Memory B cell (primary cell): ENCODE measurements around the gene SP4.

Source experiments
- ATAC-seq: fragments of 150-1000 bp; cut with Tn5 transposase; 2 replicates; pipeline ENCODE4 v1.10.0; 2021; ENCODE audit warnings: low read depth, mild to moderate bottlenecking, moderate library complexity
- DNase-seq, 2 donors: peaks; one replicate each; pipeline ENCODE4 v3.0.0; 2022; ENCODE audit warnings: low spot score in 2 of 2
- H3K27ac Mint-ChIP-seq: one replicate; pipeline ENCODE4 v1.8.0; 2022; ENCODE audit warnings: mild to moderate bottlenecking, moderate library complexity, mixed read lengths
- H3K27me3 Mint-ChIP-seq: one replicate; pipeline ENCODE4 v1.8.0; 2022; ENCODE audit warnings: mixed read lengths
- H3K36me3 Mint-ChIP-seq: one replicate; pipeline ENCODE4 v1.8.0; 2022; ENCODE audit warnings: mild to moderate bottlenecking, mixed read lengths
- H3K4me1 Mint-ChIP-seq: one replicate; pipeline ENCODE4 v1.8.0; 2022; ENCODE audit warnings: mixed read lengths
- H3K4me3 Mint-ChIP-seq: one replicate; pipeline ENCODE4 v1.8.0; 2022; ENCODE audit warnings: mild to moderate bottlenecking, moderate library complexity, mixed read lengths
- H3K9me3 Mint-ChIP-seq: one replicate; pipeline ENCODE4 v1.8.0; 2022; ENCODE audit warnings: mixed read lengths

The SP4 gene

DNA sequence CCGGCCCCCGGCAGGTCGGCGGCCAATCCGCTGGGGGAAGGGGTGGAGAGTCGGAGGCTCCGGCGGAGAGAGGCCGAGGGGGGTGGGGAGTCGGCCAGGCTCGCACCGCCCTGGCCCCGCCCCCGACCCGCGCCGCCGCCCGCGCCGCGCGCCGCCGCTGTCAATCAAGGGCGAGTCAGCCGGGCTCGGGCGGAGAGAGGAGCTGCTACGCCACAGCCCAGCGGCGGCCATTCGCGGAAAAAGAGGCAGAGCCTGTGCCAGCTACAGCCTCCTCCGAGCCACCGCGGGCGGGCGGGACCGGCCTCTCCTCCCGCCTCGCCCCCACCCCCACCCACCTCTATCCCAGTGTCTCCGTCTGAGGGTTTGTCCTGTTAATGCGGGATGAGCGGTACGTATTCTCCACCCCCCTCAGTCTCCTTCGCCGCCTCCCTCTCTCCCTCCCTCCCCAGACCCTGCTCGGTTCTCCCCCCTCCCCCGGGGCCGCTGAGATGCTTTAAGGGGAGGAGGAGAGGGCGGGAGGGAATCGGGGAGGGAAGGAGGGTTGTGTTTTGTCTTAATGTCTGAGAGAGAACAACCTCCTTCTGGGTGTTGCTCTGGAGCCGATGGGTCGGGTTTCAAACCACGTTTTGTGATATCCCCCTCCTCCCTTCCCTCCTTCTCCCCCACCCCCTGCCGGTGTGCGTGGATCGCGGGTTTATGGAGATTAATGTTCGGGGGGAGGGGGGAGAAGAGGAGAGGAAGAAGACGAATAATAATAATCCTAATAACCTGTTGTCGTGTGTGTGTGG is at the start of gene SP4:
SP4 (plus strand) TSS at position 213 of the 788 bp plus-strand sequence; CDS start at position 382, 169 bp downstream.
- ATAC-seq (peak; percentile 67), DNase-seq (peak; percentile 93 to 98)
- H3K27me3 Mint-ChIP-seq, result no peaks in the 10 kb centered on the region
- H3K36me3 Mint-ChIP-seq, result peaks cover 17% of the 10 kb centered on the region
- H3K4me1 Mint-ChIP-seq, result peaks cover 31% of the 10 kb centered on the region
- H3K4me3 Mint-ChIP-seq, result peak within 1 kb of the TSS; percentile 100
- peak within 1 kb of the TSS; percentile 97 for H3K27ac Mint-ChIP-seq
- H3K9me3 Mint-ChIP-seq, result no peaks in the 10 kb centered on the region

DNA sequence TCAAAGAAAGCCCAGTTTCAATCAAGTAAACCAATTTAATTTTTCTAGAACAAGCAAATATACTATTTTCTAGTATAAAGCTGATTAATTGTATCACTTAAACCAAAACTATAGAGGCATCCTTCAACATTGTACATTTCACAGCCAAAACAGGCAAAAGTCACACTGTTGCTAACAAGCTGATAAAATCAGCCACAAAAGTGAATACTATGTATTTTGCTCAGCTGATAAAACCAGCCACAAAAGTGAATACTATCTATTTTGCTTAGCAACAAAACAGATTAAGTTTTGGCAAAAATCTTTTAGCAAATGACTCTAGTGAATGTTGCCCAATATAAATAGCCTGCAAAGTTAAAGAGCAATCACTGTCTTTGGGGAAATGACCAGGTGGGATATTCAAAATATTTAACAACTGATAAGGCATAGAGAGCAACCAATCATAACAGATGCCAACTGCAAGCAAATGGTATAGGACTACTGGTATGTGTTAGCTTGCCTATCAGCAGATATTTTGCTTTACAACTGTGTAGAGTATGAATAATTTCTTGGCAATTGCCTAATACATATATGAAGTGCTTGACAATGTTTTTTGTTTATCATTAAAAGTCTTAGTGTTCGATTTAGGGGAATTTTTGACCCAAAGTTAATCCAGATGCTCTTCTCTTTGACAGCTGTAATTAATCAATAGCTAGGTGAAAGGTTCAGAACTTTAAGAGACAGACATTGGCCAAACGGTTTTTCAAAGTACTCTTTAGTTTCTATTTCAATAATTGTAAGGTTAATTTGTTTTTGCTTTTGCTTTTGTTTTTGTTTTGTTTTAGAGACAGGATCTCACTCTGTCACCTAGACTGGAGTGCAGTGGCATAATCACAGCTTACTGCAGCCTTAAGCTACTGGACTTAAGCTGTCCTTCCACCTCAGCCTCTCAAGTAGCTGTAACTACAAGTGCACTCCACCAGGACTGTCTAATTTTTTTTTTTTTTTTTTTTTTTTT is 44.4 kb upstream of the SP4 start:
- peak overlapping the region; percentile 38 for H3K27ac Mint-ChIP-seq
- DNase-seq (no peak), ATAC-seq (no peak)
- H3K27me3 Mint-ChIP-seq, result no peaks in the 10 kb centered on the region
- H3K4me3 Mint-ChIP-seq, result no peak overlapping the region
- peaks cover 1% of the 10 kb centered on the region for H3K9me3 Mint-ChIP-seq
- no peaks in the 10 kb centered on the region for H3K36me3 Mint-ChIP-seq
- peaks cover 8% of the 10 kb centered on the region for H3K4me1 Mint-ChIP-seq

DNA sequence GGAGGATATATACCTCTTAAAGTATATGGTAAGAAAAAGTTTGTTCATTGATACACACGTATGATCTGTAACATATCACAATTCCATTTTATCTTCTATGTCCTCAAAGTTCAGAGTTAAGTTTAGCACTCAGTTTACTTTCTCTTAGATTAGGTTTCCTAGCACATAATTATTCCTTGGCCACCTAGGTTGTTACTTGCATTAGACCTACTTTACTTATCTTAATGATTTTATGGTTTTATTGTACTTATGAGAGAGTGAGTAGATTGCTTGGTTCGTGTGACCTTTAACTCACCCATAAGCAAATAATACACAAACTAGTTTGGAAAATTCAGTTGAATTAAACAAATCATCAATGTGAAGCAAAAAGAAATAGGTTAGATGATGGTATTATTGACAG is 33.9 kb upstream of the SP4 start:
- Mint-ChIP-seq H3K36me3 (no peaks in the 10 kb centered on the region), H3K4me1 (no peaks in the 10 kb centered on the region), H3K4me3 (no peak overlapping the region), H3K27ac (no peak overlapping the region), H3K9me3 (no peaks in the 10 kb centered on the region), H3K27me3 (no peaks in the 10 kb centered on the region)
- no peak for DNase-seq
- ATAC-seq, result no peak

DNA sequence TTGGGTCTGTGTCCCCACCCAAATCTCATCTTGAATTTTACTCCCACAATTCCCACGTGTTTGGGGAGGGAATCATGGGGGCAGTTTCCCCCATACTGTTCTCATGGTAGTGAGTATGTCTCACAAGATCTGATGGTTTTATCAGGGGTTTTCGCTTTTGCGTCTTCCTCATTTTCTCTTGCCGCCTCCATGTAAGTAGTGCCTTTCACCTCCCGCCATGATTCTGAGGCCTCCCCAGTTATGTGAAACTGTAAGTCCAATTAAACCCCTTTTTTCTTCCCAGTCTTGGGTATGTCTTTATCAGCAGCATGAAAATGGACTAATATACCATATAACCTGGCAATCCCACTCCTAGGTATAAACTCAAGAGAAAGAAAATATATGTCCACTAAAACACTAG is 25.9 kb upstream of the SP4 start:
- Mint-ChIP-seq H3K27ac (no peak overlapping the region), H3K9me3 (peaks cover 7% of the 10 kb centered on the region), H3K4me1 (no peaks in the 10 kb centered on the region), H3K4me3 (no peak overlapping the region), H3K27me3 (no peaks in the 10 kb centered on the region), H3K36me3 (peaks cover 5% of the 10 kb centered on the region)
- DNase-seq (no peak), ATAC-seq (no peak)

DNA sequence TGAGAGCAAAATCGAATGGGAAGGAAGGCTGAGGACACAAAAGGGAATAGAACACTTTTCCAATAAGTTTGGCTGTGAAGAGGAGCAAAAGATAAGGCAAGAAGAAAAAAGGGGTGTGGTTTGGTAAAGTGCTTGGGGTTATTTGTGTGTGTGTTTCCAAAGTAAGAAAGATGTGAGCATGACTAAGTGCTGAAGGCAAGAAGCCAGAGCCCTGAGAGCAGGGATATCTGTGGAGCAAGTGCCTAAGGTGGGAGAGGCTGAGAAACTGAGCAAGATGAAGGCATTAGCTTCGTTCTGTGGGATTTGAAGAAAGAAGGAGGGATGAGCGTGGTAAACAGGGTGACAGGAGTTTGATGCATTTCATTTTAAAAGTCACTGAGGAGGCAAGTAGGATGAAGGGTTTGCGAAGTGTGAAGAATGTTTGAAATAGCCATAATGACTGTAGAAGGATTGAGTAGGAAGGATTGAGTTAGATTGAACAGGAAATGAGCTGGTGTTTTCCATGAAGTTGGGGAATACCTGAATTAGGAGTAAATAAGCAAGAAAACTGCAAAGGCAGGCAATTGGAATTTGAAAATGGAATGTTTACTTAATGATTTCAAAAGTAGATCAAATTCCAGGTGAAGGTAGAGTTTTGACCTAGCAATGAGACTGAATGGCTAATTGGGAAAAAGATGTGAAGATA is 19.9 kb upstream of the SP4 start:
- H3K27ac Mint-ChIP-seq, result no peak overlapping the region
- no peak for DNase-seq
- H3K36me3 Mint-ChIP-seq, result no peaks in the 10 kb centered on the region
- H3K27me3 Mint-ChIP-seq, result no peaks in the 10 kb centered on the region
- H3K4me1 Mint-ChIP-seq, result peaks cover 15% of the 10 kb centered on the region
- no peak overlapping the region for H3K4me3 Mint-ChIP-seq
- no peaks in the 10 kb centered on the region for H3K9me3 Mint-ChIP-seq
- ATAC-seq, result no peak

DNA sequence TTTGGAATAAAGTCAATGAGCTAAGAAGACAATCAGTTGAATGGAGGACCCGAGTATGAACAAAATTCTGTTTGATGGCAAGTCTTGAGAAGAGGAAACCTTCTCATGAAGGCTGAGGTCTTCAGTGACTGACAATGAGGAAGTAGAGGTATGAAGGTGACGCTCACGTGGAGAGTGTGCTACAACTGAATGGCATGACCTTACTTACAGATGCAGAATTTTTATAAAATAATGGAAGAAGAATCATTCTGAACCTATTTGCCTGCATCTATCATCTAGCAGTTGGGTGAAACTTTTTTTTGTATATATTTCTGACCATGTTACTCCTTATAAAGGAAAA is 19.4 kb upstream of the SP4 start:
- peaks cover 15% of the 10 kb centered on the region for H3K4me1 Mint-ChIP-seq
- no peak overlapping the region for H3K27ac Mint-ChIP-seq
- H3K36me3 Mint-ChIP-seq, result no peaks in the 10 kb centered on the region
- ATAC-seq, result peak; percentile 86
- DNase-seq, result no peak
- H3K4me3 Mint-ChIP-seq, result no peak overlapping the region
- no peaks in the 10 kb centered on the region for H3K27me3 Mint-ChIP-seq
- H3K9me3 Mint-ChIP-seq, result no peaks in the 10 kb centered on the region

DNA sequence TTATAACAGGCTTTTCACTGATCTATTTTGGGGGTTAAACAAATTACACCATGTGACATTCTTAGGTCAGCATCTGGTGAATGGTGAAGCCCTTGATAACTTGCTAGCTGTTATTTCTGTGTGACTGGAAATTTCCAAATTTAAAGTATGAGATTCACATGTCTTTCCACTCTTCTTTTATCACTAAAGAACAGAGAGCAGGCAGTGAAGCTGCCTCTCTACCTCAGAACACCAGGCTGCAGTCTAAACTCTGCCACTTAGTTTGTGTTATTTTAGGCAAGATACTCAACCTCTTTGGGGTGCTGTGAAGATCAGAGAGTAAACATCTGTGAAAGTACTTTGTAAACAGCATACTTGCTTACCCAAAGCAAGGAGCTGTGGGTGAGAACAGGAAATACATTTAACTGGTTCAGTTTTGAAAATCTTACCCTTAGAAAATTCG is 15.5 kb upstream of the SP4 start:
- Mint-ChIP-seq H3K4me3 (no peak overlapping the region), H3K27ac (no peak overlapping the region), H3K27me3 (no peaks in the 10 kb centered on the region), H3K9me3 (no peaks in the 10 kb centered on the region), H3K36me3 (no peaks in the 10 kb centered on the region), H3K4me1 (peaks cover 15% of the 10 kb centered on the region)
- DNase-seq (no peak), ATAC-seq (no peak)

DNA sequence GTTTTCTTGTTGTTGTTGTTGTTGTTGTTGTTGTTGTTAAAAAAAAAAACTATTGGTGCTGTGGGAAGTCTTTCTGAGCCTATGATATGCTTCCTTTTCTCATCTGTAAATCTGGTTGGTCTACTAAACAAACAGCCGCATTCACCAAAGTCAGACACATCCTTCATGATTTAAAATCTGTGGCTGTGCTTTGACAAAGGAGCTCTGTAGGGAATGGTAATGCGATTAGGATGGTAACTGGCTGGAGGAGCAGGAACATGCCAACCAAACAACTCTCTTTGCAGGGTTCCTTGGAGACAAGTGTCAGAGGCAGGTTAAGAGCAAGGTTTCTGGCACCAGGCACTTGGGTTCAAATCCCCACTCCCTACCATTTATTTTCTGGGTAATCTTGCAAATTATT is 14.9 kb upstream of the SP4 start:
- peaks cover 2% of the 10 kb centered on the region for H3K36me3 Mint-ChIP-seq
- peaks cover 10% of the 10 kb centered on the region for H3K4me1 Mint-ChIP-seq
- ATAC-seq (no peak), DNase-seq (no peak)
- no peak overlapping the region for H3K4me3 Mint-ChIP-seq
- H3K27ac Mint-ChIP-seq, result no peak overlapping the region
- H3K27me3 Mint-ChIP-seq, result no peaks in the 10 kb centered on the region
- no peaks in the 10 kb centered on the region for H3K9me3 Mint-ChIP-seq

DNA sequence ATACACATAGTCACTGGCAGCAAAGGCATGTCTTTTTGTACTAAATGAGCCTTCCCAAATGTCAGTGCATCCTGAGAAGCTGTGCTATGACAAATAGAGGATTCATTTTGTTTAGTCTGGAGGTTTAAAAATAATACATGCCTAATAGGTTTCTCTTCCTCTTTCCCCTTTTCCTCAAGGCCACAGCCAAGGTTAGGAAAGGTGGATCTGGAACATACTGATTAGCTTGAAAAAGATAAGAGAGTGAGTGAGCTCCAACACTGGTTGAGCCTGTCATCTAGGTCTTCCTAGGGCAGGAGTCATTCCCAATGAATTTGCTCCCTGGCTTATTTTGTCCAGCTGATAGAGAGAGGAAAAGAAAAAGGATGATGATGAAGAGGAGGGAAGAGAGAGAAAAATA is 14.4 kb upstream of the SP4 start:
- H3K27me3 Mint-ChIP-seq, result no peaks in the 10 kb centered on the region
- ATAC-seq (no peak), DNase-seq (no peak)
- no peak overlapping the region for H3K4me3 Mint-ChIP-seq
- H3K27ac Mint-ChIP-seq, result no peak overlapping the region
- peaks cover 2% of the 10 kb centered on the region for H3K36me3 Mint-ChIP-seq
- peaks cover 5% of the 10 kb centered on the region for H3K4me1 Mint-ChIP-seq
- no peaks in the 10 kb centered on the region for H3K9me3 Mint-ChIP-seq

DNA sequence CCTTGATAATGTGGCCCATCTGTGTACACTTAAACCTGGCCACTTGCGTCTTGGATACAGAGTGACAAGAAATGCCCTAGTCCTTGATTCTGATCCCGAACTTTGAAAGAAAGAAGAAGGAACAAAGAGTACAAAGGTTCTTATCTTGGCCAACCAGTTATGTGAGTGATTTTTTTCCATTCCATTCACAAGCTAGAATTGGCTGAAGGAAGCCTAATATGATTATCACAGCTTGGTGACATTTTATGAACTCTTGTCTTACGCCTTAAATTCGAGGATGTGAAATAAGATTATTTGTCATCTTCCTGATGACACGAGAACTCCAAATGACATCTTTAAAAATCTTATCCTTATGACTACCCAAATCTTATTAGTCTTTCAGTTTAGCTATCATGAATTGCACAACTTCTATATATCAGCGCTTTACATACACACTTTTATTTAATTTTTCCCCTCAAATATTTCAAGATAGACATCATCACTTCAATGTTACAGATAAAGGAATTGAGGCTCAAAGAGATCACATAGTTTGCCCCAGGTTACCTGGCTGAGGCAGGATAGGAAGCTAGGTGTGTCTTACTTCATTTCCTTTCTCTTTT is 13.0 kb upstream of the SP4 start:
- DNase-seq, result no peak
- Mint-ChIP-seq H3K36me3 (peaks cover 2% of the 10 kb centered on the region), H3K4me3 (no peak overlapping the region), H3K4me1 (peaks cover 3% of the 10 kb centered on the region), H3K27me3 (no peaks in the 10 kb centered on the region), H3K27ac (no peak overlapping the region), H3K9me3 (no peaks in the 10 kb centered on the region)
- ATAC-seq, result no peak

DNA sequence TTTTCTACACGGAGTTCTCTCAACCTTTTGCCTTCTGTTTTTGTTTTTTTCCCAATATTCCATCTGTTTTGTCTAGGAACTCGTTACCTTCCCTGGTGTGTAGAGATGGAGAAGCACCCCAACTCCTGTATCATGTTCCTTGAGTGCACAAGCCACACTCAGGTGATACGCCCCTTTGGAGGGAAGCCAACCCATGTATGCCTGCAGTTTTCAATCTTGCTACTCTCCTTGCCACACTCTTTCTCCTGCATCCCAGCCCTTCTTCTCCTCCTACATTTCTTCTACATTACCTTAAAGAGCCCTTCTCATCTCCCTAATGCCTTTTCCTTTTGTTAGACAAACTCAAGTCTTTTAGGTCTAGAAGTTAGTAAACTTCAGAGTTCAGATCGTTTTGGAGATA is 10.2 kb upstream of the SP4 start:
- Mint-ChIP-seq H3K4me1 (no peaks in the 10 kb centered on the region), H3K4me3 (no peak overlapping the region), H3K27me3 (no peaks in the 10 kb centered on the region), H3K36me3 (peaks cover 2% of the 10 kb centered on the region), H3K27ac (no peak overlapping the region), H3K9me3 (no peaks in the 10 kb centered on the region)
- ATAC-seq (no peak), DNase-seq (no peak)

DNA sequence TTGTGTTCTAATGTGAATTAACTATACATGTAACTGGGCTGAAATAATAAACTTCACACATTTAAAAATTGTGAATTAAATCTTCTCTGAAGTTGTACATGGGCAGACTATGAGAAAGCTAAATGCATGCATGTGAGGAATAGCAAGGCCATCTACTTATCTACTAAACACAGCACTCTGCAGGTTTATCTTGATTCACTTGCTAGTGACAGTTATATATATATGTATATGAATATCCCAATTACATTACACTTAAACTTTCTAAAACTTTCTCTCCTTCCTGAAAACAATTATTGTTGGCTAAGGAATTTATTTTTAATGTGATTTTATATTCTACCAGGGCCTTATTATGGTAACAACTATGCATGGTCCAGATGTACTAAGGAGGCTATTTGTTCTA is 5.1 kb upstream of the SP4 start:
- Mint-ChIP-seq H3K9me3 (no peaks in the 10 kb centered on the region), H3K4me1 (peaks cover 2% of the 10 kb centered on the region), H3K27ac (no peak overlapping the region), H3K27me3 (no peaks in the 10 kb centered on the region), H3K4me3 (no peak overlapping the region), H3K36me3 (peaks cover under 1% of the 10 kb centered on the region)
- DNase-seq (no peak), ATAC-seq (no peak)

DNA sequence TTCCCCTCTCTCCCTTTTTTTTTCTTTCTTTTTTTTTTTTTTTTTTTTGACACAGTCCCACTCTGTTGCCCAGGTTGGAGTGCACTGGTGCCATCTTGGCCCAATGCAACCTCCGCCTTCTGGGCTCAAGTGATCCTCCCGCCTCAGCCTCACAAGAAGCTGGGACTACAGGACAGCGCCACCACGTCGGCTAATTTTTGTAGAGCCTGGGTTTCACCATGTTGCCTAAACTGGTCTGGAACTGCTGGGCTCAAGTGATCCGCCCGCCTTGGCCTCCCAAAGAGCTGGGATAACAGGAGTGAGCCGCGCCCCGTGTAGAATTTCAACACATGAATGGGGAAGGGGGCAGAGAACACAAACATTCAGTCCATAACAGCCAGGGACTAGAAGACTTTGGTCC is 2.6 kb upstream of the SP4 start:
- H3K27ac Mint-ChIP-seq, result no peak overlapping the region
- H3K27me3 Mint-ChIP-seq, result no peaks in the 10 kb centered on the region
- no peak for DNase-seq
- H3K9me3 Mint-ChIP-seq, result no peaks in the 10 kb centered on the region
- no peak overlapping the region for H3K4me3 Mint-ChIP-seq
- peaks cover 14% of the 10 kb centered on the region for H3K36me3 Mint-ChIP-seq
- H3K4me1 Mint-ChIP-seq, result peaks cover 18% of the 10 kb centered on the region
- no peak for ATAC-seq
